Endometrium (tissue), 2 donors: Measurements from ENCODE around the gene CRY2.

Experiments used
- FAIRE-seq: peaks from 2 replicates; lab custom pipeline; 2012; peaks lifted over from hg19 to GRCh38; lab: Jason Lieb, UNC
- donor health status: control.
- donor health status: control.

CRY2 gene

GRCh38 chr11:45918962-45919675, 71.8 kb downstream of the CRY2 start:
- no peak for FAIRE-seq

GRCh38 chr11:45919806-45920530, 72.7 kb downstream of the CRY2 start:
- FAIRE-seq = no peak

DNA sequence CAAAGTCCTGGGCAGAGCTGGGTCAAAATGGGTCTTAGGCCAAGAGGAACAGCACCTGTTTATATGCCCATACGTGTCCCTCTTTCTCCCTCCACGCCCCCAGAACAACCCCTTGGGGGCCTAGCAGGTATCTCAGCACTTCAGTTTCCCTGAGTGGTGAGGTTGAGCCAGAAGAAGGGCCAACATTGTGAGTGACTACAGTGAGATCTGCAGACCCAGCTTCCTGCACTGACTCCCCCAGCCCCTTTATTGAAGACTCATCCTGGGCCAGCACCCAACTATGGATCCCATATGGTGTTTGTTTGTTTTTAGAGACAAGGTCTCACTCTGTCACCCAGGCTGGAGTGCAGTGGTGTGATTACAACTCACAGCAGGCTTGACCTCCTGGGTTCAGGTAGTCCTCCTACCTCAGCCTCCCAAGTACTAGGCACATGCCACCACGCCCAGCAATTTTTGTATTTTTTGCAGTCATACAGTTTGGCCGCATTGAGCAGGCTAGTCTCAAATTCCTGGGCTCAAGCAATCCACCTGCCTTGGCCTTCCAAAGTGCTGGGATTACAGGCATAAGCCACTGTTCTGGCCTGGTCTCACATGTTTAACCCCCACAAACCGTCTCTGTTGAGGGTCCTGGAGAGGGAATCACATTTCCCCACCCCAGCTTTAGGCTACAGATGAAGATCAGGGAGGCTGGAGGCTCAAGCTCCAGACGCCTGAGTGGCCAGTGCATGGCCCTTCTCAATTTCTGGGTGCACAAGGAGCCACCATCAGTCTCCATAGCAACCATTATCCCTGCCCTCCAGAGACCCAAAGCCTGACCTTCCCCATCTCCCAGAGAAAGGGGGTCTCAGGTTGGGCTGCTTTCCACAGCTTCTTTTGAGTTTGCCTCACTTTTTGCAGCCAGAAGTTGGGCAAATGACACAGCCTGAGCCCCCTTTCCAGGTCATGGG, 73.5 kb downstream of the CRY2 start:
- FAIRE-seq = no peak

GRCh38 chr11:45921561-45922424, 74.5 kb downstream of the CRY2 start:
- no peak for FAIRE-seq

DNA sequence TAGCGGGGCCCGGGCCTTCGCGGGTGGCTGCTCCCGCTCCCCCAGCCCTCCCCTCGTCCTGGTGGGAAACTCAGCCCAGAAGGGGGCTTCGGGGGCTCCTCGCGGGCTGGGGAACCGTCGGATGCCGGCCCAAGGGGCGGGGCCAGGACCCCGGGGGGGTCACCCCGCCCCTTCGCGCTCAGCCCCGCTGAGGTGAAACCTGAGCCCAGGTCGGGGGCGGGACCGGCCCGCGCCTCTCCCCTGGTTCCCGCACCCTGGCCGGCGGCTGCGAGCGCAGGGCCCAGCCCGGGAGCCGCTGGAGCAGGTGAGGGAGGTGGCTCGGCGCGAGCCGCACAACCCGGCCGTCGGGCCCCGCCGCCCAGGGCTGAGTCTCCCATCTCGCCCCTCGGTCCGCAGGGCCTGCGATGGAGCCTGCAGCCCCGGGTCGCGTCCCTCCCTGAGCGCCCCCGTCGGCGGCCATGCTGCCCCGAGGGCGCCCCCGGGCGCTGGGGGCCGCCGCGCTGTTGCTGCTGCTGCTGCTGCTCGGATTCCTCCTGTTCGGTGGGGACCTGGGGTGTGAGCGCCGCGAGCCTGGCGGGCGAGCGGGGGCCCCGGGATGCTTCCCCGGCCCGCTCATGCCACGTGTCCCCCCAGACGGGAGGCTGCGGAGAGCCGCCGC, 75.3 kb downstream of the CRY2 start, which contains the start of gene LARGE2:
TSS of gene LARGE2 (plus strand) at position 232 of the 658 bp plus-strand sequence. CDS start at position 459, 227 bp downstream.
- FAIRE-seq = no peak

GRCh38 chr11:45924036-45924915, 77.0 kb downstream of the CRY2 start:
- FAIRE-seq = no peak

- FAIRE-seq = no peak
These were observed 77.7 kb downstream of the CRY2 start for GRCh38 chr11:45924927-45925326.

- no peak for FAIRE-seq
These were observed 78.3 kb downstream of the CRY2 start for GRCh38 chr11:45925550-45925949.

GRCh38 chr11:45926001-45926401, 78.7 kb downstream of the CRY2 start:
- FAIRE-seq = no peak

DNA sequence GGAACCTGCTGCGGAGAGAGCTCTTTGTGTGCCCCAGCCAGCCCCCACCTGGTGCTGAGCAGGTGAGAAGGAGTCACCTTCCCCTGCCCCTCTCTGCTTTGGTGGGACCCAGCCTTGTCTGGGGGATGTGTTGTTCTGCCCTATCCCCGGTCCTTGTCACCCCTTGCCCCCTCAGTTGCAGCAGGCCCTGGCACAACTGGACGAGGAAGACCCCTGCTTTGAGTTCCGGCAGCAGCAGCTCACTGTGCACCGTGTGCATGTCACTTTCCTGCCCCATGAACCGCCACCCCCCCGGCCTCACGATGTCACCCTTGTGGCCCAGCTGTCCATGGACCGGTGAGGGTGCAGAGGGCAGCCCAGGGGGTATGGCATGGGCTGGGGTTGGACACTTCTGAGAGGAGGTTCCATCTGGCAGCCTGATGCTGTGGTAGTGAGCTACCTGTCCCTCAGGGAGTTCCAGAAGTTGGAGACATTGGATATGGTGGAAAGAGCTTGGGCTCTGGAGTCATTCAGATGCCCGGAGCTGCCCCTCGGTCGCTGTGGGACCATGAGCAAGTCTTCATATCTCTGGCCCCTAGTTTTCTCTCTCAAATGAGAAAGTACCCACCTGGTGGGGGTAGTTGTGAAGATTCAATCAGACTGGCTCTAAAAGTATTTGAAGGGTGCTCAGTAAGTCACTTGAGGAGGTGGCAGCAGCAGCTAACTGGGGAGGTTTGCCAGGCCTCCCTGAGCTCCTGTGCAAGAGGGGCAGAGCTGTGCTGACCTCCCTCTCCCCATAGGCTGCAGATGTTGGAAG, 79.5 kb downstream of the CRY2 start:
- no peak for FAIRE-seq

GRCh38 chr11:45927332-45927683, 80.0 kb downstream of the CRY2 start:
- no peak for FAIRE-seq

- FAIRE-seq = no peak
These were observed 80.6 kb downstream of the CRY2 start for GRCh38 chr11:45927684-45928413.

DNA sequence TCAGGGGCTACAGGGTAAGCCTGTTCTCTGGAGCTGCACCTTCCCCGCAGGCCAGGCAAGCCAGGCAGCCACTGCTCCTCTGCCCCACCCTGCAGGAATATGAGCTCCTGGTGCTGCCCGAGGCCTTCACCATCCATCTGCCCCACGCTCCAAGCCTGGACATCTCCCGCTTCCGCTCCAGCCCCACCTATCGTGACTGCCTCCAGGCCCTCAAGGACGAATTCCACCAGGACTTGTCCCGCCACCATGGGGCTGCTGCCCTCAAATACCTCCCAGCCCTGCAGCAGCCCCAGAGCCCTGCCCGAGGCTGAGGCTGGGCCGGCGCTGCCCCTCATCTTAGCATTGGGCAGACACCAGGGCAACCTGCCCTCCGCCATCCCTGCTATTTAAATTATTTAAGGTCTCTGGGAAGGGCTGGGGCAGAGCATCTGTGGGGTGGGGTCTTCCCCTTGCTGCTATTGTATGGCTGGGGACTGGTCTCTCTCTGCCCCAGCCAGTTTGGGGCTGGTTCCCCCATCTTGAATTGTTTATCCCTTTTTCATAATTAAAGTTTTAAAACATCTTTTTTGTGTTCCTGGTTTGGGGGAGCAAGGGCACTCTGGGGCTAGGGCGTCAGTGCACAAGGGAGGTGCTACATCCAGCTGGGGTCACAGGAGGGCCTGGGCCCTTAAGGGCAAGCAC, 81.4 kb downstream of the CRY2 start:
- FAIRE-seq = no peak

DNA sequence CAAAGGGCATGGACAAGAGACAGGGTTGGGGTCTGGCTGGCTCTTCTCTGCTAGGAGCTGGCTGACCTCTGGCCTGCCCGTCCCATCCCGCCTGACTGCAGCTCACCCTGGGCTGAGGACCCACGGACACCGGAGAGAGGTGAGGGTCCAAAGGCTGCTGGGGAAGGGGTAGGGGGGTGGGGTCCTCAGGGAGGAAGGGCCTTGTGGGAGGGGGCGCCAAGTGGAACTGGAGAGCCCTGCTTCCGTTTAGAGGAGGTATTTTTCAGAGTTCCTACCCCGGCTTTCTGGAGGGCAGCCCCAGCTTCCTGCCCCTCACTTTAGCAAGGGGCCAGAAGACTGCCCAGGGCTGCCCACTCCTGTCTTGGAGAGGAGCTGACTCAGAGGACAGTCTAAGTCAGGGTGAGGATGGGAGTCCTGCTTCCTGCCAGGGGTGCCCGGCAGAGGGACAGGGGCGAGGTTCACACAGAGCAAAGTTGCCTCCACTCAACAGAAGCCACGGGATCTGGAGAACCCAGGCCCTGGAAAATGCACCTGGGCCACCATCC, 82.3 kb downstream of the CRY2 start:
- FAIRE-seq = no peak

DNA sequence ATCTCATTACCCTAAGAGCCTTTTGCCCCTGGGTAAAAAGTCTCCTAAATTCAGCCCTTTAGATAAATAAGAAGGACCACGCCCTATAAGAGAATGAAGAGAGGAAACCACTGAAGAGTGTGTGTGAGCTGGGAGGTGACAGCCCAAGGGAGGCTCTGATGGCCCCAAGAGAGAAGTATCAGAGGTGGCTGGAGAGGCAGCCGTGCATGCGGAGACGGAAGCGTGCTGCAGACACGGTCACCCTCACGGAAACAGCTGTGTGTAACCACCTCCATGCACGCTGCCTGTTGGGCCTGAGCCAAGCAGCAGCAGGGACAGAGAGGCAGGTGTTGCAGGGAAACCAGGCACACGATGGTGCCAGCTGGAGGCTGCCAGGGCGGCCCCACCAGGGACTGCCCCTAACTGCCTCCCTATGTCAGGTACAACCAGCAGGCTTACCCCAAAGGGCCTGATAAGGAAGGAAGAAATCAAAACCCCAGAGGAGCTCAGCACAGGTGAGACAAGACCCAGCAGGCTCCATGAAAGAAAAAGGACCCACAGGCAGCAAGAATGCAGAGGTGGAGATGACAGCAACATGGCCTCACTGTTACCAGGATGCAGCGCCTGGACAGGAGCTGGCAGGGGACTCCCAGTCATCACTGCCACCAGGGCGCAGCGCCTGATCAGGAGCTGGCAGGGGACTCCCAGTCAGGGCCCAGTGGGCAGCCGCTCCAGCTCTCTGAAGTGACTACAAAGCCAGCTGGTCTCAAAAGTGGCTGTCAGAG, 82.9 kb downstream of the CRY2 start:
- FAIRE-seq = no peak

GRCh38 chr11:45930951-45931570, 83.8 kb downstream of the CRY2 start:
- FAIRE-seq = no peak
